ENCODE results near the gene INPP5E.

DNA sequence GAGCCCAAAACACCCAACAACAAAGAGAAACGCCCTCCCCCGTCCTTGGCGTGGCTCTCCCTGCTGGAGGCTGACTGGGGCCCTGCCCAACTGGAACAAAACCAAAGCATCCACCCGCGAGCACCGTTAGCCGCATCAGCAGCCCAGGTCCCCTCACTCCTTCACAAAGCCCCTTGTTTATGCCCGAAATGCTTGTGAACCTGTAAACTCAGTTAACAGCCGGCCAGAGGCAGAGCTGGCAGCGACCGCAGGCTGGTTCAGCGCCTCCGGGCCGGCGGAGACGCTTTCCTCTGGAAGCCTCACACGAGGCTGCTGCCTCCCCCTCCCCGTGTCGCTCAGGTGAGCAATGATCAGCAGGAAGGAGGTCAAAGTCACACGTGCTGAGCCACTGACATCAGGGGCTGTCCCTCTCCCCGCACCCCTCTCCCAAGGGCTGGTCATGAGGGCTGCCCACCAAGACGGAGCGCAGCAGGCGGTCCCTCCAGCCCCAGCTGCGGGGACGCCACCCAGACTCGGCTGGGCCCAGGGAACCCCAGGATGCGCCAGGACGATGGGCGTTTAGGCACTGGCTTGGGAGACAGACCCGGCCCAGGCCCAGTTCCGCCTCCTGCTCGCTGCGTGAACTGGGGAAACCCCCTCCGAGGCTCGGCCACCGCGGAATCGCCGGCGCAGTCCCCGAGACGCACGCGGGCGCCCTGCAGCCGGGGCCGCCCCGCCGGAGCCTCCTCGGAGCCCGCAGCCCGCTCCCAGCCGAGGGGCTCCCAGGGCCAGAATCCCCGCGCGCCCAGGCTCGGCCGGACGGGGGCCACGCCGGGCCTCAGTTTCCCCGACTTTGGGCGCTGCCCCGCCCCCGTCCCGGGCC is 40.2 kb downstream of the INPP5E start:
- TF ChIP-seq CTCF (conservative IDR thresholded peaks at IDR 0.05 in 1 of 2, IDR thresholded peaks at IDR 0.05 in 1 of 2; ENCODE audit: low read depth in 1 of 2, low read length in 2 of 2): no peak
- no peak for TF ChIP-seq EZH2 (IDR thresholded peaks at IDR 0.05; ENCODE audit: low read length, missing control alignments)
